Measurements from ENCODE around the gene CCDC88C. TPM values are rescaled to one million over a fixed set of nuclear protein-coding genes. Genes with fewer than 3 reads are reported as not detected.

The CCDC88C gene
- total RNA-seq, 1 experiment from 2014 or later = 21.3 TPM

DNA sequence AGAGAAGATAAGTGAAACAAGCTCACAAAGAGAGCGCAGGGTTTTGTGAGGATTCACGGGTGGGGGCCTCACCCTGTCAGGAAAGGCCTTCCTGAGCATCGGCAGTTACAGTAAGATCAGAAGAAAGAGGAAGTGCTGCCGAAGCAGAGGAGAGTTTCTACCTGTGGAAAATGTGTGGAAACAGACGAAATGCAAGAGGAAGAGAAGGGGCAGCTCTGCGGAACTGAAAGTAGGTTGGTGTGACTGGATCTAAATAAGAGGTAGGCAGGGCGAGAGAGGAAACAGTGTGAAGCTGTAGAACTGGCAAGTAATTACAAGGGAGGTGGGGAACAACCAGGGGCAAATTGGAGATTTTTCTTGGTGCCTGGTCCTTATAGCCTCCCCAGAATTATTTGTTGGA lies 175.8 kb downstream of the CCDC88C start:
- intact Hi-C loops (cut with micrococcal nuclease; ENCODE audit: unreplicated experiment) = no loop called here
- H3K27me3 ChIP-seq (ENCODE audit: control insufficient read depth, insufficient read depth, low read length) = no peaks in the 10 kb centered on the region; the same call in 1 of the 2 replicates
- ChIA-PET CTCF (no interaction called here), POLR2A (no interaction called here)
- no peak overlapping the region for H3K27ac ChIP-seq (ENCODE audit: low read length)
- in situ Hi-C loops (cut with HindIII; ENCODE audit: low pct_unique_long_range_greater_than_20kb, low sequenced_read_pairs) = no loop called here
- ATAC-seq = no peak
- H3K9me3 ChIP-seq (ENCODE audit: control insufficient read depth, insufficient read depth, low read depth, low read length) = no peaks in the 10 kb centered on the region
- no TSS peak for BruUV-seq (replicated peaks)
- H3K36me3 ChIP-seq (ENCODE audit: control insufficient read depth, insufficient read depth, low read length) = no peaks in the 10 kb centered on the region
- no peak overlapping the region for H3K4me3 ChIP-seq (ENCODE audit: low read depth in 2 of 2, low read length in 2 of 2)
- H3K4me1 ChIP-seq (ENCODE audit: control insufficient read depth, insufficient read depth, low read length) = no peaks in the 10 kb centered on the region
- no peak for DNase-seq (ENCODE audit: low read depth, low spot score)
- TF ChIP-seq, protein P1, sequence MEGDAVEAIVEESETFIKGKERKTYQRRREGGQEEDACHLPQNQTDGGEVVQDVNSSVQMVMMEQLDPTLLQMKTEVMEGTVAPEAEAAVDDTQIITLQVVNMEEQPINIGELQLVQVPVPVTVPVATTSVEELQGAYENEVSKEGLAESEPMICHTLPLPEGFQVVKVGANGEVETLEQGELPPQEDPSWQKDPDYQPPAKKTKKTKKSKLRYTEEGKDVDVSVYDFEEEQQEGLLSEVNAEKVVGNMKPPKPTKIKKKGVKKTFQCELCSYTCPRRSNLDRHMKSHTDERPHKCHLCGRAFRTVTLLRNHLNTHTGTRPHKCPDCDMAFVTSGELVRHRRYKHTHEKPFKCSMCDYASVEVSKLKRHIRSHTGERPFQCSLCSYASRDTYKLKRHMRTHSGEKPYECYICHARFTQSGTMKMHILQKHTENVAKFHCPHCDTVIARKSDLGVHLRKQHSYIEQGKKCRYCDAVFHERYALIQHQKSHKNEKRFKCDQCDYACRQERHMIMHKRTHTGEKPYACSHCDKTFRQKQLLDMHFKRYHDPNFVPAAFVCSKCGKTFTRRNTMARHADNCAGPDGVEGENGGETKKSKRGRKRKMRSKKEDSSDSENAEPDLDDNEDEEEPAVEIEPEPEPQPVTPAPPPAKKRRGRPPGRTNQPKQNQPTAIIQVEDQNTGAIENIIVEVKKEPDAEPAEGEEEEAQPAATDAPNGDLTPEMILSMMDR (IDR thresholded peaks at IDR 0.05) = no peak
- no peak for TF ChIP-seq TCF7L2 (IDR thresholded peaks at IDR 0.05; ENCODE audit: low read depth, low read length)
- TF ChIP-seq, protein P2, sequence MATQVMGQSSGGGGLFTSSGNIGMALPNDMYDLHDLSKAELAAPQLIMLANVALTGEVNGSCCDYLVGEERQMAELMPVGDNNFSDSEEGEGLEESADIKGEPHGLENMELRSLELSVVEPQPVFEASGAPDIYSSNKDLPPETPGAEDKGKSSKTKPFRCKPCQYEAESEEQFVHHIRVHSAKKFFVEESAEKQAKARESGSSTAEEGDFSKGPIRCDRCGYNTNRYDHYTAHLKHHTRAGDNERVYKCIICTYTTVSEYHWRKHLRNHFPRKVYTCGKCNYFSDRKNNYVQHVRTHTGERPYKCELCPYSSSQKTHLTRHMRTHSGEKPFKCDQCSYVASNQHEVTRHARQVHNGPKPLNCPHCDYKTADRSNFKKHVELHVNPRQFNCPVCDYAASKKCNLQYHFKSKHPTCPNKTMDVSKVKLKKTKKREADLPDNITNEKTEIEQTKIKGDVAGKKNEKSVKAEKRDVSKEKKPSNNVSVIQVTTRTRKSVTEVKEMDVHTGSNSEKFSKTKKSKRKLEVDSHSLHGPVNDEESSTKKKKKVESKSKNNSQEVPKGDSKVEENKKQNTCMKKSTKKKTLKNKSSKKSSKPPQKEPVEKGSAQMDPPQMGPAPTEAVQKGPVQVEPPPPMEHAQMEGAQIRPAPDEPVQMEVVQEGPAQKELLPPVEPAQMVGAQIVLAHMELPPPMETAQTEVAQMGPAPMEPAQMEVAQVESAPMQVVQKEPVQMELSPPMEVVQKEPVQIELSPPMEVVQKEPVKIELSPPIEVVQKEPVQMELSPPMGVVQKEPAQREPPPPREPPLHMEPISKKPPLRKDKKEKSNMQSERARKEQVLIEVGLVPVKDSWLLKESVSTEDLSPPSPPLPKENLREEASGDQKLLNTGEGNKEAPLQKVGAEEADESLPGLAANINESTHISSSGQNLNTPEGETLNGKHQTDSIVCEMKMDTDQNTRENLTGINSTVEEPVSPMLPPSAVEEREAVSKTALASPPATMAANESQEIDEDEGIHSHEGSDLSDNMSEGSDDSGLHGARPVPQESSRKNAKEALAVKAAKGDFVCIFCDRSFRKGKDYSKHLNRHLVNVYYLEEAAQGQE (IDR thresholded peaks at IDR 0.05; ENCODE audit: insufficient read depth in 1 of 2, low read depth in 2 of 2, low read length in 1 of 2) = no peak
- no peak for TF ChIP-seq POLR2AphosphoS5 (IDR thresholded peaks at IDR 0.05; ENCODE audit: low read depth, low read length)
- no peak for TF ChIP-seq SIN3A (IDR thresholded peaks at IDR 0.05; ENCODE audit: borderline replicate concordance, insufficient read depth, low read depth, low read length)

DNA sequence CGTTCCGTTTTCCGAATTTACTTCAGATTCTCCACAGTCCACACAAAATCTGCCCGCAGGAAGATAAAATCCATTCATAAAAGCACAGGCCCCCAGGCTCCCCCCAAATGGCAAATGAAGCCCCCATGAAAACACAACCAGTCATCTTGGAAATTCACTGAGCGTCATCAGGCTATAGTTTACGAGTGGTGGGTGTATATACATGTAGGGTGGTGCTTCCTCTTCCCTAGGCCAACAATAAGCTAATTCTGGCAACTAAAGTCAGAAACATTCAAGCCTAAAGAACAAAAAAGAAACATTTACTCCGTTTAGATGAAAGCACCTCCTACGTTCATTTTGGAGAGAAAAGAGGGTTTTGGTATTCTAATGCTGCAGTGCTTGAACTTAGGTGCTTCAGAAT lies 179.0 kb downstream of the CCDC88C start:
- POLR2A ChIA-PET = no interaction called here
- DNase-seq (ENCODE audit: low read depth, low spot score) (no peak), ATAC-seq (no peak)
- Histone ChIP-seq H3K36me3 (ENCODE audit: control insufficient read depth, insufficient read depth, low read length) (no peaks in the 10 kb centered on the region), H3K9me3 (ENCODE audit: control insufficient read depth, insufficient read depth, low read depth, low read length) (no peaks in the 10 kb centered on the region), H3K4me1 (ENCODE audit: control insufficient read depth, insufficient read depth, low read length) (no peaks in the 10 kb centered on the region), H3K27me3 (ENCODE audit: control insufficient read depth, insufficient read depth, low read length) (no peaks in the 10 kb centered on the region; the same call in 1 of the 2 replicates), H3K27ac (ENCODE audit: low read length) (no peak overlapping the region), H3K4me3 (ENCODE audit: low read depth in 2 of 2, low read length in 2 of 2) (no peak overlapping the region)
- CTCF ChIA-PET = no interaction called here
- TF ChIP-seq, protein P2 (IDR thresholded peaks at IDR 0.05; ENCODE audit: insufficient read depth in 1 of 2, low read depth in 2 of 2, low read length in 1 of 2) = no peak
- no peak for TF ChIP-seq TCF7L2 (IDR thresholded peaks at IDR 0.05; ENCODE audit: low read depth, low read length)
- no peak for TF ChIP-seq SIN3A (IDR thresholded peaks at IDR 0.05; ENCODE audit: borderline replicate concordance, insufficient read depth, low read depth, low read length)
- TF ChIP-seq POLR2AphosphoS5 (IDR thresholded peaks at IDR 0.05; ENCODE audit: low read depth, low read length) = no peak
- TF ChIP-seq, protein P1 (IDR thresholded peaks at IDR 0.05) = no peak
- intact Hi-C loops (cut with micrococcal nuclease; ENCODE audit: unreplicated experiment) (no loop called here), in situ Hi-C loops (cut with HindIII; ENCODE audit: low pct_unique_long_range_greater_than_20kb, low sequenced_read_pairs) (no loop called here)
- no TSS peak for BruUV-seq (replicated peaks)
